HG03135 (cell line): ENCODE results near the gene CLEC16A.

Experiments
- ATAC-seq: cut with Tn5 transposase; IDR thresholded peaks from one replicate; pipeline ENCODE4 v1.9.1; 2021; ENCODE audit warnings: mild to moderate bottlenecking, moderate library complexity; ENCODE audit not compliant: unreplicated experiment

Gene CLEC16A

GRCh38 chr16:11056090-11056992 is 112.0 kb downstream of the CLEC16A start:
- ATAC-seq: no peak

- no peak for ATAC-seq
Observed at GRCh38 chr16:11056993-11057649, 112.8 kb downstream of the CLEC16A start.

- no peak for ATAC-seq
Observed at GRCh38 chr16:11057711-11058345, 113.5 kb downstream of the CLEC16A start.

GRCh38 chr16:11058832-11059231 is 114.5 kb downstream of the CLEC16A start:
- no peak for ATAC-seq

- ATAC-seq: no peak
Observed at GRCh38 chr16:11059588-11059987, 115.2 kb downstream of the CLEC16A start.

- no peak for ATAC-seq
Observed at GRCh38 chr16:11060364-11060763, 116.0 kb downstream of the CLEC16A start.

GRCh38 chr16:11060842-11061241 is 116.5 kb downstream of the CLEC16A start:
- no peak for ATAC-seq

- no peak for ATAC-seq
Observed at GRCh38 chr16:11061629-11062270, 117.4 kb downstream of the CLEC16A start.

- no peak for ATAC-seq
Observed at GRCh38 chr16:11063448-11064201, 119.3 kb downstream of the CLEC16A start.

- no peak for ATAC-seq
Observed at GRCh38 chr16:11064202-11064540, 119.8 kb downstream of the CLEC16A start.

GRCh38 chr16:11064851-11065250 is 120.5 kb downstream of the CLEC16A start:
- no peak for ATAC-seq

GRCh38 chr16:11066261-11066870 is 122.0 kb downstream of the CLEC16A start:
- ATAC-seq: no peak

- ATAC-seq: no peak
Observed at GRCh38 chr16:11067266-11067665, 122.9 kb downstream of the CLEC16A start.

GRCh38 chr16:11067697-11068141 is 123.4 kb downstream of the CLEC16A start:
- no peak for ATAC-seq

- ATAC-seq: no peak
Observed at GRCh38 chr16:11071829-11072228, 127.5 kb downstream of the CLEC16A start.

GRCh38 chr16:11072420-11073153 is 128.2 kb downstream of the CLEC16A start:
- no peak for ATAC-seq

GRCh38 chr16:11073407-11073999 is 129.1 kb downstream of the CLEC16A start:
- ATAC-seq: no peak

GRCh38 chr16:11074131-11074530 is 129.8 kb downstream of the CLEC16A start:
- no peak for ATAC-seq

- no peak for ATAC-seq
Observed at GRCh38 chr16:11075163-11075562, 130.8 kb downstream of the CLEC16A start.
